Activated T-cell treated with anti-CD3 and anti-CD28 coated beads, Interleukin-2, amount 50 U/mL, for 72 hours (primary cell): ENCODE measurements around the gene MPPED2. TPM values are rescaled to one million over a fixed set of nuclear protein-coding genes. Genes with fewer than 3 reads are reported as not detected.

Source experiments
- ATAC-seq, 2 donors: fragments of 150-1000 bp; cut with Tn5 transposase; replicated peaks in 1 of 2; 2 replicates each; pipeline ENCODE4 v1.10.0; 2021; ENCODE audit warnings: moderate library complexity in 2 of 2, mild to moderate bottlenecking in 1 of 2
- DNase-seq, 2 donors: peaks; one replicate each; pipeline ENCODE4 v3.0.0; 2021 to 2022; ENCODE audit warnings: mixed read lengths in 1 of 2
- H3K27ac Mint-ChIP-seq: one replicate; pipeline ENCODE4 v1.8.0; 2022; ENCODE audit warnings: mild to moderate bottlenecking, moderate library complexity, mixed read lengths
- H3K27me3 Mint-ChIP-seq: one replicate; pipeline ENCODE4 v1.8.0; 2022; ENCODE audit warnings: low read depth, mixed read lengths
- H3K36me3 Mint-ChIP-seq, 2 donors: one replicate each; pipeline ENCODE4 v1.8.0; 2022; ENCODE audit warnings: mixed read lengths in 2 of 2, mild to moderate bottlenecking in 1 of 2; ENCODE audit not compliant: insufficient read depth in 2 of 2
- H3K4me1 Mint-ChIP-seq: one replicate; pipeline ENCODE4 v1.8.0; 2022; ENCODE audit warnings: low read depth, mixed read lengths
- H3K4me3 Mint-ChIP-seq, 2 donors: one replicate each; pipeline ENCODE4 v1.8.0; 2022; ENCODE audit warnings: mild to moderate bottlenecking in 2 of 2, mixed read lengths in 2 of 2, moderate library complexity in 2 of 2
- H3K9me3 Mint-ChIP-seq, 2 donors: one replicate each; pipeline ENCODE4 v1.8.0; 2022; ENCODE audit warnings: mixed read lengths in 2 of 2
- total RNA-seq, 2 donors: library from RNA; stranded (reverse); gene quantifications; one replicate each; pipeline ENCODE4 v1.2.3, GENCODE V29; 2022

Gene MPPED2
- 1 to 10 TPM in 1 of 2 donors, under 1 TPM in 1; 0.46 to 1.6 TPM for total RNA-seq

GRCh38 chr11:30586251-30587144, at the start of gene MPPED2:
Gene MPPED2 (minus strand): TSS chr11:30586353. CDS start chr11:30580373, 5,980 bp downstream.
- ATAC-seq: peak; percentile 81 to 89
- Mint-ChIP-seq H3K27ac (no peak within 1 kb of the TSS), H3K4me1 (peaks cover 32% of the 10 kb centered on the region), H3K9me3 (peaks cover 0 to 2% of the 10 kb centered on the region in 2 donors), H3K36me3 (peaks cover 0 to 2% of the 10 kb centered on the region in 2 donors), H3K27me3 (peaks cover 59% of the 10 kb centered on the region), H3K4me3 (peak within 1 kb of the TSS; percentile 55 to 71)
- peak; percentile 28 to 63 for DNase-seq

GRCh38 chr11:30635401-30635989, 49.3 kb upstream of the MPPED2 start:
- no peak for ATAC-seq

GRCh38 chr11:30631148-30631547, 45.0 kb upstream of the MPPED2 start:
- no peak overlapping the region for H3K4me3 Mint-ChIP-seq
- DNase-seq: no peak
- no peak overlapping the region for H3K27ac Mint-ChIP-seq
- no peaks in the 10 kb centered on the region for H3K4me1 Mint-ChIP-seq
- no peak for ATAC-seq
- no peaks in the 10 kb centered on the region for H3K36me3 Mint-ChIP-seq
- H3K27me3 Mint-ChIP-seq: peaks cover 21% of the 10 kb centered on the region
- peaks cover 3 to 4% of the 10 kb centered on the region in 2 donors for H3K9me3 Mint-ChIP-seq

More at GRCh38 chr11:30635401-30635989, 49.3 kb upstream of the MPPED2 start:
- Mint-ChIP-seq H3K27ac (no peak overlapping the region), H3K4me3 (peak overlapping the region in 1 of 2 donors; percentile 16), H3K36me3 (no peaks in the 10 kb centered on the region), H3K9me3 (peaks cover 3% of the 10 kb centered on the region in 2 donors), H3K27me3 (peaks cover 21% of the 10 kb centered on the region), H3K4me1 (no peaks in the 10 kb centered on the region)
- no peak for DNase-seq

GRCh38 chr11:30619767-30620166, 33.6 kb upstream of the MPPED2 start:
- no peak for DNase-seq
- Mint-ChIP-seq H3K4me3 (no peak overlapping the region), H3K4me1 (no peaks in the 10 kb centered on the region), H3K27ac (no peak overlapping the region), H3K36me3 (peaks cover 0 to 1% of the 10 kb centered on the region in 2 donors), H3K9me3 (peaks cover 0 to 2% of the 10 kb centered on the region in 2 donors), H3K27me3 (no peaks in the 10 kb centered on the region)
- ATAC-seq: no peak

GRCh38 chr11:30617762-30618161, 31.6 kb upstream of the MPPED2 start:
- H3K27ac Mint-ChIP-seq: no peak overlapping the region
- no peaks in the 10 kb centered on the region for H3K4me1 Mint-ChIP-seq
- no peak for DNase-seq
- H3K9me3 Mint-ChIP-seq: peaks cover 0 to 2% of the 10 kb centered on the region in 2 donors
- no peak for ATAC-seq
- H3K36me3 Mint-ChIP-seq: no peaks in the 10 kb centered on the region
- no peaks in the 10 kb centered on the region for H3K27me3 Mint-ChIP-seq
- H3K4me3 Mint-ChIP-seq: no peak overlapping the region

- no peak overlapping the region for H3K4me3 Mint-ChIP-seq
- peaks cover 2% of the 10 kb centered on the region in 2 donors for H3K9me3 Mint-ChIP-seq
- no peak for DNase-seq
- no peaks in the 10 kb centered on the region for H3K27me3 Mint-ChIP-seq
- no peak for ATAC-seq
- H3K27ac Mint-ChIP-seq: no peak overlapping the region
- H3K4me1 Mint-ChIP-seq: no peaks in the 10 kb centered on the region
- no peaks in the 10 kb centered on the region for H3K36me3 Mint-ChIP-seq
Measured at GRCh38 chr11:30610628-30611027, 24.5 kb upstream of the MPPED2 start.

- DNase-seq (no peak), ATAC-seq (no peak)
- Mint-ChIP-seq H3K9me3 (peaks cover 0 to 2% of the 10 kb centered on the region in 2 donors), H3K27ac (no peak overlapping the region), H3K27me3 (no peaks in the 10 kb centered on the region), H3K4me3 (no peak overlapping the region), H3K36me3 (no peaks in the 10 kb centered on the region), H3K4me1 (no peaks in the 10 kb centered on the region)
Measured at GRCh38 chr11:30608534-30608933, 22.4 kb upstream of the MPPED2 start.

GRCh38 chr11:30605036-30605605, 19.0 kb upstream of the MPPED2 start:
- Mint-ChIP-seq H3K9me3 (peaks cover 0 to 6% of the 10 kb centered on the region in 2 donors), H3K27ac (no peak overlapping the region), H3K4me3 (no peak overlapping the region), H3K4me1 (no peaks in the 10 kb centered on the region), H3K27me3 (no peaks in the 10 kb centered on the region), H3K36me3 (no peaks in the 10 kb centered on the region)
- ATAC-seq (no peak), DNase-seq (no peak)

GRCh38 chr11:30603357-30603756, 17.2 kb upstream of the MPPED2 start:
- Mint-ChIP-seq H3K4me1 (no peaks in the 10 kb centered on the region), H3K27me3 (no peaks in the 10 kb centered on the region)

GRCh38 chr11:30596832-30597231, 10.7 kb upstream of the MPPED2 start:
- no peak overlapping the region for H3K4me3 Mint-ChIP-seq
- H3K9me3 Mint-ChIP-seq: peaks cover 0 to 2% of the 10 kb centered on the region in 2 donors
- H3K27ac Mint-ChIP-seq: no peak overlapping the region
- DNase-seq: no peak
- H3K27me3 Mint-ChIP-seq: no peaks in the 10 kb centered on the region
- no peaks in the 10 kb centered on the region for H3K36me3 Mint-ChIP-seq
- no peak for ATAC-seq
- no peaks in the 10 kb centered on the region for H3K4me1 Mint-ChIP-seq

More at GRCh38 chr11:30603357-30603756, 17.2 kb upstream of the MPPED2 start:
- H3K9me3 Mint-ChIP-seq: peaks cover 0 to 6% of the 10 kb centered on the region in 2 donors
- ATAC-seq: no peak
- H3K4me3 Mint-ChIP-seq: no peak overlapping the region
- no peak for DNase-seq
- no peaks in the 10 kb centered on the region for H3K36me3 Mint-ChIP-seq
- no peak overlapping the region for H3K27ac Mint-ChIP-seq

GRCh38 chr11:30595934-30596333, 9.8 kb upstream of the MPPED2 start:
- H3K4me3 Mint-ChIP-seq: no peak overlapping the region
- no peaks in the 10 kb centered on the region for H3K27me3 Mint-ChIP-seq
- no peak overlapping the region for H3K27ac Mint-ChIP-seq
- no peak for DNase-seq
- H3K9me3 Mint-ChIP-seq: peaks cover 0 to 2% of the 10 kb centered on the region in 2 donors
- no peaks in the 10 kb centered on the region for H3K36me3 Mint-ChIP-seq
- ATAC-seq: no peak
- H3K4me1 Mint-ChIP-seq: no peaks in the 10 kb centered on the region

GRCh38 chr11:30594646-30595411, 8.7 kb upstream of the MPPED2 start:
- Mint-ChIP-seq H3K4me1 (no peaks in the 10 kb centered on the region), H3K4me3 (no peak overlapping the region), H3K36me3 (no peaks in the 10 kb centered on the region), H3K27ac (no peak overlapping the region), H3K9me3 (peaks cover 0 to 2% of the 10 kb centered on the region in 2 donors), H3K27me3 (no peaks in the 10 kb centered on the region)
- ATAC-seq (no peak), DNase-seq (no peak)
